Right lung (tissue), 10 donors: ENCODE results near the gene WASF1. TPM values are rescaled to one million over a fixed set of nuclear protein-coding genes. Genes with fewer than 3 reads are reported as not detected.

Experiments
- DNase-seq, 2 donors: peaks; one replicate each; pipeline ENCODE4 v3.0.0-alpha.2; 2013
- long read RNA-seq, 8 donors: transcript quantifications; one replicate each; lab custom pipeline, GENCODE V29; 2026
- polyA plus RNA-seq, 5 donors: library from polyadenylated mRNA; unstranded; fragments of 120-200 nt; gene quantifications; one replicate each; pipeline versions ENCODE4 v1.2.1 to v1.2.3, GENCODE V29; 2013; ENCODE audit warnings: inconsistent platforms in 1 of 5, low replicate concordance in 1 of 5; ENCODE audit not compliant: insufficient read length in 5 of 5, insufficient read depth in 1 of 5

The WASF1 gene
- polyA plus RNA-seq: 10 to 100 TPM; 15.7 to 24.6 (median 22.8) TPM
- long read RNA-seq, donor 1, partial matches to known transcripts: 5 of 7 reads
- long read RNA-seq, donor 1, other reads (novel, unspliced or antisense): 0 of 7 reads
- long read RNA-seq, donor 2, partial matches to known transcripts: 18 of 19 reads
- long read RNA-seq, donor 2, other reads (novel, unspliced or antisense): 0 of 19 reads
- long read RNA-seq, donor 3: 0 reads
- long read RNA-seq, donor 4: 0 reads
- long read RNA-seq, donor 5, partial matches to known transcripts: 0 of 2 reads
- long read RNA-seq, donor 5, other reads (novel, unspliced or antisense): 0 of 2 reads
- long read RNA-seq, donor 6, partial matches to known transcripts: 0 of 6 reads
- long read RNA-seq, donor 6, other reads (novel, unspliced or antisense): 0 of 6 reads
- long read RNA-seq, donor 7, partial matches to known transcripts: 0 of 4 reads
- long read RNA-seq, donor 7, other reads (novel, unspliced or antisense): 0 of 4 reads
- long read RNA-seq, donor 8, partial matches to known transcripts: 0 of 1 reads
- long read RNA-seq, donor 8, other reads (novel, unspliced or antisense): 0 of 1 reads

- peak; percentile 98 for DNase-seq
Observed at GRCh38 chr6:110179406-110180227, at the start of gene WASF1. Gene WASF1, minus strand, starts transcription at chr6:110179670. Its CDS starts 52,069 bp downstream, at chr6:110127601.

- DNase-seq: no peak
Observed at GRCh38 chr6:110226261-110226660, 46.8 kb upstream of the WASF1 start.

GRCh38 chr6:110221738-110222137 is 42.3 kb upstream of the WASF1 start:
- DNase-seq: no peak

GRCh38 chr6:110217266-110217665 is 37.8 kb upstream of the WASF1 start:
- DNase-seq: no peak

DNA sequence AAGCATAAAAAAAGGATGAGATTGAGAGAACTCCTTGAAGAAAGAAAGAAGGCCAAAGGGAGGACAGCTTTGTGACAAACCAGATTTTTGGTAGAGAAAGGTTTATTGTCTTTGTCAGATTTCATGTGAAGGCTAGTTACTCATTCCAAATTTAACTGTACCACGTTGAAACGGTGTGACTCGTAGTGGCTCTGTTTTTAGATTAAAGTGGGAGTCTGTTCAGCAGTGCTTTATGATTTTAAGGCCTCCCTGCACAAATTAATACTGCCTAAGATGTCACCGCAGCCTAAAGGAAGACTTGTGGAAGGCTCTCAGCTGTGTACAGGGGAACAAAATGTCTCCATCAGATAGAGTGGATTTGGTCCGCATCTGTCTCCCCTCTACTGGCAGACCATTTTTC is 36.7 kb upstream of the WASF1 start:
- DNase-seq: no peak

GRCh38 chr6:110214338-110214737 is 34.9 kb upstream of the WASF1 start:
- no peak for DNase-seq

GRCh38 chr6:110211753-110212152 is 32.3 kb upstream of the WASF1 start:
- DNase-seq: no peak

DNA sequence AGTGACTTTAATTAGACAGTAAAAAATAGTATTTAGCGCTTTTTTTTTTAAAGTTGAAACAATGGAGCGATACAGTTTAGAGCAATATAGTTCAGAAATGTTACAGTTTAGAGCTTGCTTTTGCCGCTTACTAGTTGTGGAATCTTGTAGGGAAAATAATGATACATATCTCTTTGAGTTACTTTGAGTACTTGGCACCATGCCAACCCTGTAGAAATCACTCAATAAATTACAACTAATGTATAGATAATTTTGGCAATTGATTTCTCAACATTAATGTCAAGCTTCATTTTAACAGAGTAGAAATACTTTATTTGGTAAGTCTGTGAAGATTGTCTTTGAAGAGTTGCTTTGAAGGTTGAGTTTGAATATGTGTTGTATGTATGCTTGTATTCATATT is 28.2 kb upstream of the WASF1 start:
- no peak for DNase-seq

GRCh38 chr6:110201151-110201884 is 21.8 kb upstream of the WASF1 start:
- DNase-seq: no peak

DNA sequence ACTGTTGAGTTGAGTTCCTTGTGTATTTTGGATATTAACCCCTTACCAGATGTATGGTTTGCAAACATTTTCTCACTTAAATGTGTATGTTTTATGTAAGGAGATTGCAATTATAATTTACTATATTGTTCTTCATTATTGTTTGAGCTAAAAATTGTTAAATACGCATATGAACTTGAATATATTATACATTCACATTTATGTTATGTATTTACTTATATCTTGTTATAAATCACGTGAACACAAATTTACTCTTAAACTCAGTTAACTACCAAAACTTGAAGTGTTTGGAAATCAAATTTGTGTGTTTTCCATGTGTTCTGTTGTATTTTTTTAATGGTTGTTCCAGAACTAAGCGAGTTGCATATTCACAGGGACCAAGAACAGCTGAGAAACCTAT is 19.1 kb upstream of the WASF1 start:
- no peak for DNase-seq

DNA sequence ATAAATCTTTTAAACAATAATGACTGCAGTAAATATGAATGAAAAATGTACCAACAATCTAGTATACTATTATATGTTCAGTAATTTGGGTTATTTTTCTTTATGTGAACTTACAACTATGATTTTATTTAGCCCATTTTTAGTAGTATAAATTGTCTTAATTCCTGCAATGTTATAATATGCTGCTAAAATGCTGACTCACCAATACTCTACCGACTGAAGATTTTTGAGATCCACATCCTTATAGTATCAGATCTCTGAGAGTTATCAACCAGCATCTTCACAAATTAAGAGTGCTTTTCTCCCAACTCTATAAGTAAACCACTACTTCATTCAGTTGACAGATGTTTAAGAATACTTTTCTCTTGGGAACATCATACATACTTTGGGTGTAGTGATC is 17.4 kb upstream of the WASF1 start:
- DNase-seq: no peak

GRCh38 chr6:110195639-110196038 is 16.2 kb upstream of the WASF1 start:
- DNase-seq: no peak

DNA sequence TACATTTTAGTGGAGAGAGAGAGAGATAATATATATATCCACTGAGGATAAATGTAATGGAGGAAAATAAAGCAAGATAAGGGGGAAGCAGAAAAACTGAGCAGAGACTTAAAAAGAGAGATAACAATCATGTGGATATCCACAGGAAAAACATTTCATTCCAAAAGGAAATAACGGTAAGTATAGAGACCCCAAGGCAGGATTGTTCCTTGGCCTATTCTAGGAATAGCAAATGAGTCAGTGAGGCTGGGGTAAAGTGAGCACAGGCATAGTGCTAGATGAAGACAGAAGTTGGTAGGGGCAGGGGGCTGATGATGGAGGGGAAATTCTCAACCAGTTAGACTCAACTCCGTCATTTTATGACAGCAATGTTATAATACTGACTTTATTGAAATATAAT is 12.0 kb upstream of the WASF1 start:
- DNase-seq: no peak

DNA sequence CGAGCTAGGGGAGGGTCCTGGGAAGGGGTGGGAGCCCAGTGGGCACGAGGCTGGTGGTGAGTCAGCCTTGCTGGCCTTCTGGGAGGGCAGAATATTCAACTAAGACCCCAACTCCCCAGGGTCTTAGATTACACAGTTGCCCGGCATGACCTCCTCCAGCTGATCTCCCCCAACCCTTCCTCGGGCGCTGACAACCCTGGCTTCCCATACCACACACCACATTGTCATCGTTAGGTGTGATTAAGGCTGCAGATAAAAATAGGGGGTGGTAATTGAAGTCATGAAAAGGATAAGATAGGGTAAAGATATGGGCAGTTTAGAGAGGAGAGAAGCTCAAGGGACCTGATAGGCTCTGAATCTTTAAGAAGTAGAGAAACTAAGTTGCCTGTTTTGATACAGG is 11.3 kb upstream of the WASF1 start:
- no peak for DNase-seq

- DNase-seq: no peak
Observed at GRCh38 chr6:110188791-110189190, 9.3 kb upstream of the WASF1 start.

DNA sequence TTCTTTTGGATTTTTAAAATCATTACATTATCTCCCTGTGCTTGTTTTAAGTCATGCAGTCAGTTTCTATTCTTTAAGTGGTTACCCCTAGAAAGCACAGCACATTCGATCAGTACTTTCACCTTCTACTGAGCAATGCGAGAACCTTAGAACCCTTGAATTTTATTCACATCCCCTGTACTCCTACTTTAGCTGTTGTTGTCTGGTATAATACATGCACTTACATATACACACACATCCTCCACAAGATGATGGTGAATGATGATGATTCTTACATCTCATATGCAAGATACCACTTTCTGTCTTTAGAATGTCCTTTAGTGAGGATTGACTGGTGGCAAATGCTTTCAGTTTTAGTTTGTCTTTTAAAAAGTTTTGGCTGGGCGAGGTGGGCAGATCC is 6.4 kb upstream of the WASF1 start:
- DNase-seq: no peak

DNA sequence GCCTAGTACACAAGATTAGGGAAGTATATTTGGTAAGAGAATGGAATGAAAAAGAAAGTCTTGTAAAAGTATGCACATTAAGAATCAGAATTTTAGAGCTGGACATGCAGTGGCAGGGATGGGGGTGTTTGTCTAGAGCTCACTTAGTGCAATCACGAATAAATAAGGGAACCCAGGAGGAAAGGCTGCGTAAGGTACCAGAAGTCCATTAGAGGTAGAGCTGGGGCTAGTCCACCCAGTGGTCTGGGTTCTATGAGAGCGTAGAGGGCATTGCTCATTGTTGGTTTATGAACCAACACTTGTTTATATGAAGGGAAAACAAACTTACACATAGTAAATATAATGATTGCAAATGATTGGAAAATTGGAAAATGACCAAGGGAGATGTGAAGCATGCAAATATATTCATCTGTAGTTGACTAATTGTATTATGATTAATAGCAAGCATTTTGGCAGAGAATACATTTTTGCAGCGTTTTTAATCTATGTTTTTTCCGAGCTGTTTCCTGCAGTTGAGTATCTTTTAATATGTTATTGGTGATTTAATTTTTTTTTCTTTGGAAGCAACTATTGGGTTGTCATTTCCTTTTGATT is 3.9 kb upstream of the WASF1 start:
- peak in 1 of 2 donors; percentile 49 for DNase-seq

DNA sequence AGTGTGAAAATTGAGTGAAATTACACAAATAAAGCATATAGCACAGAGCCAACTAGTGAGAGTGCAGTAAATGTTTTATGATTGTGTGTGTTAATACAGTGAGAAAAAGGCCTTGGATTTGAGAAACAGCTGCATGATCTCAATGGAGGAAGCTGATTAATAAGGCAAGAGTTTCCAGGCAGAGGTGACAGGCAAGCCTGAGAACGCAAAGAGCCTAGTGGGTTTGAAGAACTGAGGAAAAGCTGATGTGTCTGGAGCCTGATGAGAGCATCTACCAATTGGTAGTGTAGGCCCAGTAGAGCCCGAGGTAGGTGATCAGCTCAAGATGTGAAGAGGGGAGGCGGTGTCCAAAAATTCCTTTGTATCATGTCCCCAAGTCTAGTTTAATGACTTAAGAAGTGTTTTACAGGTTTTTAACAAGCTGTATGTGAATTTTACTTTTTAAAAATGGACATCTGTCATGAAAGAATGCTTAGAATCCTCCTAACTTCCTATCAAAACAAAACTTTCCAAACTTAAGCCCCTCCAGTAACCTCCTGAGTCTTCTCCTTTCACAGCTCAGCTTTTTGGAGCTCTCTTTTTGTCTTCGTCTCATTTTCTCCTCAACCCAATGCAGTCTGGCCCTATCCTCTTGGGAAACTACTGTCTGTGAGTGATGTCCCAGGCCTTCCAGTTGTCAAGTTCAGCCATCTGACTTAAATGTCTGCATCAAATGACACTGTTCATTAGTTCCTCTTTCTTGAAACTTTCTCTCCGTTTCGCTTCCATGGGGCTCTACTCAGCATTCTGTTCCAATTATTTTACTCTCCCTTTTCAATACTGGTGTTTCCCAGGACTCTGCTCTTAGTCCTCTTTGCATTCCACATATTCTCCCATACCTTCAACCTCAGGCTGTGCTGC is 1.9 kb upstream of the WASF1 start:
- no peak for DNase-seq

DNA sequence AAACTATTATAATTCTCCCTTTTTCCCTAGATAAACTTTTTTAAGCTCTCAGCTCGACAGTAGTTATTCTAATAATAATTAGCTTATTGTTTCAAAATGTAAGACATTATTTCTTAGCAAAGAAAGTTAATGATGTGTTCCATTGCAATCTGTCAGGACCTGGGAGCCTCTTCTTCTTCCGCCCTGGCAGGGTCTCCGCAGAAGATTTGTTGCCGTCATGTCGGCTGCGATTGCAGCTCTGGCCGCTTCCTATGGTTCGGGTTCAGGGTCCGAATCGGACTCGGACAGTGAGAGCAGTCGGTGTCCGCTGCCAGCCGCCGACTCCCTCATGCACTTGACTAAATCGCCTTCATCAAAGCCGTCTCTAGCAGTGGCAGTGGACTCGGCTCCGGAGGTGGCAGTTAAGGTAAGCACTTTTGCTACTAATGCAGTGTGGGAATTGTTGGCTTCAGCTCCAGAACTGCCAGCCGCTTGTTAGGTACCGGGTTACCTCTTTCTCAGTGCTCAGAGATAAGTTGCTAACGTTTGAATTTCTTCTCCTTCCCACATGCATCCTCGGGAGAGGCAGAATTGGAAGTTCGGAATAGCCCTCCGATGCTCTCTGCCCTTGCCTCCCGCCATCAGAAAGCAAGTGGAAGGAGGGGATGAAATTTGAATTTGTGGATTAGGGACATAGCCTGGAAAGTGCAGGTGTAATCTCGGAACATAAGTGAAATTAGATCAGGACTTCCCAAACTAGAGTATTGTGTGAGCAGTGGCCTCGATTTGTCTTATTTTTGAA is 948 bp upstream of the WASF1 start, which contains the start of gene CDC40:
Gene CDC40, plus strand, starts transcription at position 200 of the 781 bp plus-strand sequence. Its CDS starts 18 bp downstream, at position 218.
- DNase-seq: no peak
